A549 (cell line): Measurements from ENCODE around the gene RASGEF1C.

Experiments used
- CEBPB ChIP-seq, 2 experiments: fragments of >200 bp in 1 of 2; sonication (Bioruptor Twin) in 1 of 2; formaldehyde crosslinking in 1 of 2; IDR thresholded peaks; 2 replicates each; pipeline ENCODE4 v1.6.1; 2012 to 2016
- CHD2 ChIP-seq: fragments of 150-350 bp; IDR thresholded peaks from 2 replicates; pipeline ENCODE4 v1.6.1; 2014; ENCODE audit warnings: low read length; ENCODE audit not compliant: partially characterized antibody
- EP300 ChIP-seq, 2 experiments: fragments of >200 bp; sonication (Bioruptor Twin); formaldehyde crosslinking; IDR thresholded peaks; 2 replicates in 1 of 2; 3 replicates in 1 of 2; pipeline ENCODE4 v1.6.1; 2016 to 2017
- ESRRA ChIP-seq: fragments of 150-350 bp; IDR thresholded peaks from 2 replicates; pipeline ENCODE4 v1.6.1; 2014; ENCODE audit warnings: mild to moderate bottlenecking, low read length, borderline replicate concordance
- KDM1A ChIP-seq: fragments of 200-600 bp; sonication (generic); IDR thresholded peaks from 2 replicates; pipeline ENCODE4 v1.6.1; 2016; ENCODE audit warnings: low read depth, mild to moderate bottlenecking
- KDM5A ChIP-seq: fragments of 200-600 bp; sonication (generic); IDR thresholded peaks from 2 replicates; pipeline ENCODE4 v1.6.1; 2016; ENCODE audit warnings: antibody characterized with exemption, mild to moderate bottlenecking
- POLR2A ChIP-seq: IDR thresholded peaks from 2 replicates; pipeline ENCODE4 v1.6.1; 2012; ENCODE audit warnings: mild to moderate bottlenecking, low read length
- TF ChIP-seq, protein P1 (sequence below): fragments of >200 bp; sonication (Bioruptor Twin); formaldehyde crosslinking; IDR thresholded peaks from 3 replicates; pipeline ENCODE4 v1.5.1; 2016
- TF ChIP-seq, protein P2 (sequence below): IDR thresholded peaks from 2 replicates; pipeline ENCODE4 v1.6.1; 2012
- TF ChIP-seq, protein P3 (sequence below): fragments of 200-600 bp; sonication (generic); IDR thresholded peaks from 2 replicates; pipeline ENCODE4 v1.6.1; 2016; ENCODE audit warnings: antibody characterized with exemption, mild to moderate bottlenecking, moderate library complexity

DNA sequence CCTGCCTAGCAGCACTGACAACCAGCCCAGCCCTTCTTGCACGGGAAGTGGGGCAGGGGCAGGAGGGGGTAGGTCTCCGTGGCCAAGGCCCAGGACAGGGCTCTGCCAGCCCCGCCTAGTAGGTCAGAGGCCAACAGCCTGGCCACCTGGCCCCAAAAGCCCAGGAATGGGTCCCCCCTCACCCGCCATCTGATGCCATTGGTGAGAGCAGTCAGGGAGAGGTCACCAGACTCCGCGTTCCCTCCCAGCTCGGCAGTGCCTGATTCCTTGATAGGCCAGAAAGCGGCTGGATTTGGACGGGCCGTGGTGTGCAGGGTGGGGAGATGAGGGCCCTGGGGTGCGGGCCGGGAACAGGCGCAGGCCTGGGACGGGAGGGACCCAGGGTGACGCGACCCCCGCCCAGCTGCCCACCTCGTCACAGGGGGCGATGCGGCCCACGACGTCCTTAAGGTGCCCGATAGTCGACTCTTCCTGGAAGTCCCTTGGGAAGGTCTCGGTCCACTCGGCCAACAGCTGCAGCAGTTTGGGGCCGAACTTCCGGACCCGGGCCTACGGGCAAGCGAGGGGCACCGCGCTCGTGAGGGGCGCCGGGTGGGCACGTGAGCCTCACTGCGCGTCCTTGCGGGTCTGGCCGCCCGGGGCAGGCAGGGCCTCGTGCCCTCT, 72.9 kb downstream of the RASGEF1C start:
- TF ChIP-seq, protein P1, sequence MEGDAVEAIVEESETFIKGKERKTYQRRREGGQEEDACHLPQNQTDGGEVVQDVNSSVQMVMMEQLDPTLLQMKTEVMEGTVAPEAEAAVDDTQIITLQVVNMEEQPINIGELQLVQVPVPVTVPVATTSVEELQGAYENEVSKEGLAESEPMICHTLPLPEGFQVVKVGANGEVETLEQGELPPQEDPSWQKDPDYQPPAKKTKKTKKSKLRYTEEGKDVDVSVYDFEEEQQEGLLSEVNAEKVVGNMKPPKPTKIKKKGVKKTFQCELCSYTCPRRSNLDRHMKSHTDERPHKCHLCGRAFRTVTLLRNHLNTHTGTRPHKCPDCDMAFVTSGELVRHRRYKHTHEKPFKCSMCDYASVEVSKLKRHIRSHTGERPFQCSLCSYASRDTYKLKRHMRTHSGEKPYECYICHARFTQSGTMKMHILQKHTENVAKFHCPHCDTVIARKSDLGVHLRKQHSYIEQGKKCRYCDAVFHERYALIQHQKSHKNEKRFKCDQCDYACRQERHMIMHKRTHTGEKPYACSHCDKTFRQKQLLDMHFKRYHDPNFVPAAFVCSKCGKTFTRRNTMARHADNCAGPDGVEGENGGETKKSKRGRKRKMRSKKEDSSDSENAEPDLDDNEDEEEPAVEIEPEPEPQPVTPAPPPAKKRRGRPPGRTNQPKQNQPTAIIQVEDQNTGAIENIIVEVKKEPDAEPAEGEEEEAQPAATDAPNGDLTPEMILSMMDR = no peak
- TF ChIP-seq POLR2A = no peak
- TF ChIP-seq, protein P2, sequence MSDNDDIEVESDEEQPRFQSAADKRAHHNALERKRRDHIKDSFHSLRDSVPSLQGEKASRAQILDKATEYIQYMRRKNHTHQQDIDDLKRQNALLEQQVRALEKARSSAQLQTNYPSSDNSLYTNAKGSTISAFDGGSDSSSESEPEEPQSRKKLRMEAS = no peak
- no peak for TF ChIP-seq EP300 (IDR thresholded peaks at IDR 0.05)
- no peak for TF ChIP-seq CHD2
- TF ChIP-seq CEBPB (IDR thresholded peaks at IDR 0.05) = no peak
- no peak for TF ChIP-seq KDM5A
- no peak for TF ChIP-seq KDM1A
- TF ChIP-seq ESRRA = no peak
- TF ChIP-seq, protein P3, sequence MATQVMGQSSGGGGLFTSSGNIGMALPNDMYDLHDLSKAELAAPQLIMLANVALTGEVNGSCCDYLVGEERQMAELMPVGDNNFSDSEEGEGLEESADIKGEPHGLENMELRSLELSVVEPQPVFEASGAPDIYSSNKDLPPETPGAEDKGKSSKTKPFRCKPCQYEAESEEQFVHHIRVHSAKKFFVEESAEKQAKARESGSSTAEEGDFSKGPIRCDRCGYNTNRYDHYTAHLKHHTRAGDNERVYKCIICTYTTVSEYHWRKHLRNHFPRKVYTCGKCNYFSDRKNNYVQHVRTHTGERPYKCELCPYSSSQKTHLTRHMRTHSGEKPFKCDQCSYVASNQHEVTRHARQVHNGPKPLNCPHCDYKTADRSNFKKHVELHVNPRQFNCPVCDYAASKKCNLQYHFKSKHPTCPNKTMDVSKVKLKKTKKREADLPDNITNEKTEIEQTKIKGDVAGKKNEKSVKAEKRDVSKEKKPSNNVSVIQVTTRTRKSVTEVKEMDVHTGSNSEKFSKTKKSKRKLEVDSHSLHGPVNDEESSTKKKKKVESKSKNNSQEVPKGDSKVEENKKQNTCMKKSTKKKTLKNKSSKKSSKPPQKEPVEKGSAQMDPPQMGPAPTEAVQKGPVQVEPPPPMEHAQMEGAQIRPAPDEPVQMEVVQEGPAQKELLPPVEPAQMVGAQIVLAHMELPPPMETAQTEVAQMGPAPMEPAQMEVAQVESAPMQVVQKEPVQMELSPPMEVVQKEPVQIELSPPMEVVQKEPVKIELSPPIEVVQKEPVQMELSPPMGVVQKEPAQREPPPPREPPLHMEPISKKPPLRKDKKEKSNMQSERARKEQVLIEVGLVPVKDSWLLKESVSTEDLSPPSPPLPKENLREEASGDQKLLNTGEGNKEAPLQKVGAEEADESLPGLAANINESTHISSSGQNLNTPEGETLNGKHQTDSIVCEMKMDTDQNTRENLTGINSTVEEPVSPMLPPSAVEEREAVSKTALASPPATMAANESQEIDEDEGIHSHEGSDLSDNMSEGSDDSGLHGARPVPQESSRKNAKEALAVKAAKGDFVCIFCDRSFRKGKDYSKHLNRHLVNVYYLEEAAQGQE = no peak
